ENCODE data around the gene ATG13.

The ATG13 gene

DNA sequence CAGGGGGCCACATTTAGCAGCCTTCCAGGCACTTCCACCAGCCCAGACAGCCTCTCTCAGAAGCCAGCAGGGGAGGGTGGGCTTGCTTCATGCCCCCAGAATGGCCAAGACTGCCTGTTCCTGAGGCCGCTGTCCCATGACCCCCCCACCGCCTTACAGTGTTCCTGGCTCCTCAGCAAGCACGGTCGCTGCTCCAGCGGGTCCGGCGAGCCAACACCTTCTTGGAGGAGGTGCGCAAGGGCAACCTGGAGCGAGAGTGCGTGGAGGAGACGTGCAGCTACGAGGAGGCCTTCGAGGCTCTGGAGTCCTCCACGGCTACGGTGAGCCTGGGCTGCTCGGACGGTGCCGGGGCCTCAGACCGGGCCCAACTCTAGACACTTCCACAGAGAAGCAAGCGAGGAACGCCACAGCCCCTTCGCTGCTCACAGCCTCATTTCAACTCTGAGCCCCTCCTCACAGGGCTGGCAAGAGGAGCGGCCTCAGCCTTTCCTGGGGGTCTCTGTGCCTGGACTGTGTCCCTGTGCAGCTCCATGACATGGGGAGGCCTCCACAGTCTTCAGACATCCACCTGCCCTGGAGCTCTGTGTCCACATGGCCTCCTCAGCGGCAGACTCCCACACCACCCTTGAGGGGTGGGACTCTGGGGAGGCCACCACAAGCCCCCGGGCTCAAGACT, 102.3 kb downstream of the ATG13 start:
- no peak for DNase-seq (ENCODE audit: low read depth in 1 of 2, low spot score in 1 of 2)
- Histone ChIP-seq H3K27ac (replicated peaks) (no peak overlapping the region), H3K4me3 (replicated peaks; ENCODE audit: insufficient read depth, low read length) (no peak overlapping the region), H3K27me3 (ENCODE audit: insufficient read depth, poor library complexity, severe bottlenecking) (no peaks in the 10 kb centered on the region)
- TF ChIP-seq GABPA (IDR thresholded peaks at IDR 0.05; ENCODE audit: low read depth) = no peak
- TF ChIP-seq, protein P1, sequence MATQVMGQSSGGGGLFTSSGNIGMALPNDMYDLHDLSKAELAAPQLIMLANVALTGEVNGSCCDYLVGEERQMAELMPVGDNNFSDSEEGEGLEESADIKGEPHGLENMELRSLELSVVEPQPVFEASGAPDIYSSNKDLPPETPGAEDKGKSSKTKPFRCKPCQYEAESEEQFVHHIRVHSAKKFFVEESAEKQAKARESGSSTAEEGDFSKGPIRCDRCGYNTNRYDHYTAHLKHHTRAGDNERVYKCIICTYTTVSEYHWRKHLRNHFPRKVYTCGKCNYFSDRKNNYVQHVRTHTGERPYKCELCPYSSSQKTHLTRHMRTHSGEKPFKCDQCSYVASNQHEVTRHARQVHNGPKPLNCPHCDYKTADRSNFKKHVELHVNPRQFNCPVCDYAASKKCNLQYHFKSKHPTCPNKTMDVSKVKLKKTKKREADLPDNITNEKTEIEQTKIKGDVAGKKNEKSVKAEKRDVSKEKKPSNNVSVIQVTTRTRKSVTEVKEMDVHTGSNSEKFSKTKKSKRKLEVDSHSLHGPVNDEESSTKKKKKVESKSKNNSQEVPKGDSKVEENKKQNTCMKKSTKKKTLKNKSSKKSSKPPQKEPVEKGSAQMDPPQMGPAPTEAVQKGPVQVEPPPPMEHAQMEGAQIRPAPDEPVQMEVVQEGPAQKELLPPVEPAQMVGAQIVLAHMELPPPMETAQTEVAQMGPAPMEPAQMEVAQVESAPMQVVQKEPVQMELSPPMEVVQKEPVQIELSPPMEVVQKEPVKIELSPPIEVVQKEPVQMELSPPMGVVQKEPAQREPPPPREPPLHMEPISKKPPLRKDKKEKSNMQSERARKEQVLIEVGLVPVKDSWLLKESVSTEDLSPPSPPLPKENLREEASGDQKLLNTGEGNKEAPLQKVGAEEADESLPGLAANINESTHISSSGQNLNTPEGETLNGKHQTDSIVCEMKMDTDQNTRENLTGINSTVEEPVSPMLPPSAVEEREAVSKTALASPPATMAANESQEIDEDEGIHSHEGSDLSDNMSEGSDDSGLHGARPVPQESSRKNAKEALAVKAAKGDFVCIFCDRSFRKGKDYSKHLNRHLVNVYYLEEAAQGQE (IDR thresholded peaks at IDR 0.05; ENCODE audit: insufficient replicate concordance, low read depth) = no peak
- no peak for TF ChIP-seq POLR2AphosphoS5 (IDR thresholded peaks at IDR 0.05; ENCODE audit: low read depth)
- no peak for TF ChIP-seq SPI1 (IDR thresholded peaks at IDR 0.05; ENCODE audit: borderline replicate concordance, low read depth)
- TF ChIP-seq, protein P2, sequence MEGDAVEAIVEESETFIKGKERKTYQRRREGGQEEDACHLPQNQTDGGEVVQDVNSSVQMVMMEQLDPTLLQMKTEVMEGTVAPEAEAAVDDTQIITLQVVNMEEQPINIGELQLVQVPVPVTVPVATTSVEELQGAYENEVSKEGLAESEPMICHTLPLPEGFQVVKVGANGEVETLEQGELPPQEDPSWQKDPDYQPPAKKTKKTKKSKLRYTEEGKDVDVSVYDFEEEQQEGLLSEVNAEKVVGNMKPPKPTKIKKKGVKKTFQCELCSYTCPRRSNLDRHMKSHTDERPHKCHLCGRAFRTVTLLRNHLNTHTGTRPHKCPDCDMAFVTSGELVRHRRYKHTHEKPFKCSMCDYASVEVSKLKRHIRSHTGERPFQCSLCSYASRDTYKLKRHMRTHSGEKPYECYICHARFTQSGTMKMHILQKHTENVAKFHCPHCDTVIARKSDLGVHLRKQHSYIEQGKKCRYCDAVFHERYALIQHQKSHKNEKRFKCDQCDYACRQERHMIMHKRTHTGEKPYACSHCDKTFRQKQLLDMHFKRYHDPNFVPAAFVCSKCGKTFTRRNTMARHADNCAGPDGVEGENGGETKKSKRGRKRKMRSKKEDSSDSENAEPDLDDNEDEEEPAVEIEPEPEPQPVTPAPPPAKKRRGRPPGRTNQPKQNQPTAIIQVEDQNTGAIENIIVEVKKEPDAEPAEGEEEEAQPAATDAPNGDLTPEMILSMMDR (IDR thresholded peaks at IDR 0.05; ENCODE audit: insufficient read depth, low read length) = no peak

DNA sequence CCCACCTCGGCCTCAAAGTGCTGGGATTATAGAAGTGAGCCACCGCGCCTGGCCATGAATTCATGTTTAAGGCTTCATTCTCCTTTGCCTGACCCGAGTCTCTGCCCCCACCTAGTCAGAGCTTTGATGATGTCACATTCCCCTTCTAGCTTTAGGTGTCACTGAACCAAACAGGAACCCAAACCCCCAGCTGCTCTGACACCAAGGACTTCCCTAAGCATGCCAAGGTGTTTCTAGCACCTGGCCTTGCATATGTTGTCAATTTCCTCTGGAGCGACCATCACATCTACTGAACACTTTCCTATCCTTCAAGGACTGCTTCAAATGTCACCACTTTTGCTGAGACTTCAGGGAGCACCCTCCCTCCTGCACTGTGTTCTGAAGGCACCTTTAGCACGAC, 103.9 kb downstream of the ATG13 start:
- TF ChIP-seq, protein P1 (IDR thresholded peaks at IDR 0.05; ENCODE audit: insufficient replicate concordance, low read depth) = no peak
- TF ChIP-seq, protein P2 (IDR thresholded peaks at IDR 0.05; ENCODE audit: insufficient read depth, low read length) = no peak
- H3K4me3 ChIP-seq (replicated peaks; ENCODE audit: insufficient read depth, low read length) = no peak overlapping the region
- no peaks in the 10 kb centered on the region for H3K27me3 ChIP-seq (ENCODE audit: insufficient read depth, poor library complexity, severe bottlenecking)
- DNase-seq (ENCODE audit: low read depth in 1 of 2, low spot score in 1 of 2) = no peak
- no peak overlapping the region for H3K27ac ChIP-seq (replicated peaks)

DNA sequence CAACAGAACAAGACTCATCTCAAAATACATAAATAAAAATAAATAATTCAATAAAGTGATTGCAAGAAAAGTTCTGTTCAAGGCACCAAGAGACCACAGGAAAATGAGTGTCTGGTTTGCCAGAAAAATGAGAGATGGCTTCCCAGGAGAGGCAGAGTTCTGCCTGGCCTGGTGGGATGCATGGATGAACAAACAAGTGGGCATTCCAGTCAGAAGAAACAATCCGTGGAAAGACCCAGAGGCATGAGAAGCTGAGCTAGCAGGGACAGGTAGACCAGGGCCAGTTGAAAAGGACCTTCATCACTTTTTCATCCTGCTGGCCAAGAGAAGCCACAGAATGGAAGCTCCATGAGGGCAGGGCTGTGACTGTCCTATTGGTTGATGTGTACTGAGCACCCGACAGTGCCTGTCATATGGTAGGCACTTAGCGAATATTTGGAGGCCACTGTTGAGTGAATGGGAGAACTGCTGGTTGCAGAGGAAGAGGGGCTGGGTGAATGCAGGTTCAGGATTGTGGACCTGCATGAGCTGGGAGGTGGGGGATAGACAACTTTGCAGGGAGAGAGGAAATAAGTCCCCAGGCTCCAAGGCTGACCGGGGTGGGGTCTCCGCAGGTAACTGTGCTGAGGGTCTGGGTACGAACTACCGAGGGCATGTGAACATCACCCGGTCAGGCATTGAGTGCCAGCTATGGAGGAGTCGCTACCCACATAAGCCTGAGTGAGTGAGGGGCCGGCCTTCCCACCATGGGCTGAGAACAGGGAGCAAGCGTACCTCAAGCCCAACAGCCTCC, 105.4 kb downstream of the ATG13 start:
- Histone ChIP-seq H3K27me3 (ENCODE audit: insufficient read depth, poor library complexity, severe bottlenecking) (no peaks in the 10 kb centered on the region), H3K27ac (replicated peaks) (no peak overlapping the region), H3K4me3 (replicated peaks; ENCODE audit: insufficient read depth, low read length) (no peak overlapping the region)
- TF ChIP-seq POLR2AphosphoS5 (IDR thresholded peaks at IDR 0.05; ENCODE audit: low read depth) (no peak), GABPA (IDR thresholded peaks at IDR 0.05; ENCODE audit: low read depth) (no peak), SPI1 (IDR thresholded peaks at IDR 0.05; ENCODE audit: borderline replicate concordance, low read depth) (no peak)
- TF ChIP-seq, protein P2 (IDR thresholded peaks at IDR 0.05; ENCODE audit: insufficient read depth, low read length) = no peak
- TF ChIP-seq, protein P1 (IDR thresholded peaks at IDR 0.05; ENCODE audit: insufficient replicate concordance, low read depth) = no peak
- no peak for DNase-seq (ENCODE audit: low read depth in 1 of 2, low spot score in 1 of 2)
